NCI-H187 treated with DMSO at 0.1 percent for 48 hours (cell line): ENCODE results near the gene FOCAD.
A peak's percentile ranks its signal among the peaks of the same experiment; 100 is the strongest.
"Not testable (repeated sequence)": the region's sequence is repeated elsewhere in the genome, so short reads cannot be mapped to it uniquely, and the experiment has no call there.

Experiments
- DNase-seq: peaks from one replicate; lab custom pipeline; 2025; lab: John Stamatoyannopoulos, UW

FOCAD gene

DNA sequence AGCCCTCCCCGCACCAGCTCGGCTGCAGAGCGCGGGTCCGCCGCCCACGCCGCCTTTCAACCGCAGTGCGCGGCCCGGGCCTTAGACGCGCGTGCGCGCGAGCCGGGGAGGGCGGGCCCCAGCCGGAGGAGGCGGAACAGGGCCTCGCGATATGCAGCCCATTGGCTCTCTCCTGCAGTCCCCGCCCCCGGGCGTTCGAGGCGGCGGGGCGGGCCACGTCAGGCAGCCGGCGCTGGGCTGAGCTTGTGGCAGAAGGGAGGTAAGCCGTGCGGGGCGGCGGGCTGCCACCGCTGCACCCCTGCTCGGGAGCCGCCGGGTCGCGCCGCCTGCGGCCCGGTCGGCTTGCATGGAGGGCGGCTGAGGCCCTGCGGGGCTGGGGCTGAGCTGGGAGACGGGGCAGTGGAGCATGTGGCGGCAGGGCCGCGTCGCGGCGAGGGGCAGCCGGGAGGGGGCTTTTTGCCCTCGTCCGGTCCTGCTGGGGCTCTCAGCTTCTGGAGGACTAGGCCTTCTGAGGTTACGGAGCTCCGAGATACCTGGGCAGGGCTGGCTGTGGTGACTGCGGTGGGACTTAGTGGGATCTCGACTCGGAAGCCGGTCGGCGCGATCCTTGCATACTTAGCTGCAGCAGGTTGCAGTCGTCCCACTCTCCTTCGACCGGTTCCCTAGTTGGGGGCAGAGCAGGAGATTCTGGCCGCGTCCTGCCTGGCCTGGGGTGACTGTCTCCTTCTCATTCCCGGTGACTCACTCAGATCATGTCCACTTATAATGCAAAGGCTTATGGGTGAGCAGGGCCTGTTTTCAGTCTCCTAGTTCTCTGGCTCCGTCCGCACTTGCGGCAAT, at the start of gene FOCAD:
Gene FOCAD, plus strand, starts transcription at position 225 of the 840 bp plus-strand sequence. CDS start 31,095 bp downstream, outside the sequence.
- DNase-seq, result peak; percentile 67

DNA sequence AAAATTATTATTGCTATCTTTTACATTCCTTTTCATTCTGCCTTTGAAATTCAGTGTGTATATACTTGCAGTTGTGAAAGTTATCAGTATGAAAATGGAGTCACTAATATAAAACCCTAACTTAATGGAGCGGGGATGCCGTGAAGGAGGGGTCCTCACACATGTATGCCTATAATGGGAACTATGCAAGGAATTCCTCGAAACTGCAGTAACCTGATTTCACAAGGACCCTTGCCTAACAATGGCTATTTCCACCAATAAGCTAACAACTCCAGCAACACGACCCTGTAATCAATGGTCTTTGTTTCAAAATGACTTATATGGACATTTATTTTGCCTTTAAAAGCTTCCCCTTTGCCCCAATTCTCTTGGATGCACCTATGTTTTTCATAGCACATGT, 49.2 kb upstream of the FOCAD start:
- DNase-seq, result no peak

DNA sequence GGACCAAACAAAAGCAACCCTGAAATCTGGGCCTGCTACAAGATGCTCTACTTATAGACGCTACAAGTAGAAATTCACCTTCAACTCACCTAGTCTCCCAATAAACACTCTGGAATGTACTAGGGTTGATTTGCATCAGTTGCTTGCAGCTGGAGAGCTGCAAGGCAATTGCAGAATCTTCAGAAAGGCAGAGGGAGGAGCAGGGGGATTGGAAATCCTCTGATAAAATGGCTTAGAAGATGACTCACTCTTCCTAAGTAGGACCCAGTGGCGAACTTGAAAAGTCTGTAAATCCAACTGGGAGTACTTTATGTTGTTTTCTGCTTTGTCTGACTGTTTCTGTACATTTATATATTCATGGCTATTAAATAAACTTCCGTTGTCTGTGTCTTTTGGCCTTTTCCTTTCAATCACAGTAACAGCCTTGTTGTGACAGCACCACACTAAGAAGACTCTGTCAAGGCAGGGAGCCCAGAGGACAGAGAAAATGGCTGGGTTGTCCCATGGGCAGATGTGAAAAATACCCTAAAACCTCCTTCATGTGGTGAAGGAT, 47.1 kb upstream of the FOCAD start:
- DNase-seq, result no peak

- no peak for DNase-seq
Measured at GRCh38 chr9:20640331-20641187, 43.5 kb upstream of the FOCAD start.

DNA sequence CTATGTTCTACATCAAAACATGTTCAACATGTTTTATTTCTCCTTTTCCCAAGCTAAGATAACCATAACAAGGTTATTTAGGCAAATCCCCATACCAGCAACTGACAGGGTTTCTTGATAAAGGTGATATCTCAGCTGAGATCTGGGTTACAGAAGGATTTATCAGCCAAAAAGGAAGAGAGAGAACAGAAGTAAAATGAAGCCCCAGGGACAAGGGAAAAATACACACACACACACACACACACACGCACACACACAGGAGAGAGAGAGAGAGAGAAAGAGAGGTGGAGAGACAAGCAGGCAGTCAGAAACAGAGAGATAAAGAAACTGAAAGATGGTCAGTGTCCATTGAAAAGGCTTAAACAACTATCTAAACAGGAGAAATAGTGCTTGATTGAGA, 42.0 kb upstream of the FOCAD start:
- DNase-seq, result no peak

- DNase-seq, result no peak
Measured at GRCh38 chr9:20643660-20644059, 40.4 kb upstream of the FOCAD start.

DNA sequence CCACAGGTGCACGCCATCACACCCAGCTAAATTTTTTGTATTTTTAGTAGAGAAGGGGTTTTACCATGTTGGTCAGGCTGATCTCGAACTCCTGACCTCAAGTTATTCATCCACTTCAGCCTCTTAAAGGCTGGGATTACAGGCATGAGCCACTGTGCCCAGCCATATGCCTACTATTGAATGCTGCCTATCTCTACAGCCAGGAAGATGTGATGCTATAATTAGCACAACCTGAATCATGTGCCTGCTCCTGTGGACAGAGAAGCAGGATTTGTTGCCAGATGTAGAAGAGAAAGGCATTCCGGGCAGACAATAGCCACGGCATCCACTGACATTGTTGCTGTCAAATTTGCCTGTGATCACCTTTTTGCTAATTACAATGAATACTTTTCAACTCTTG, 37.4 kb upstream of the FOCAD start:
- no peak for DNase-seq

DNA sequence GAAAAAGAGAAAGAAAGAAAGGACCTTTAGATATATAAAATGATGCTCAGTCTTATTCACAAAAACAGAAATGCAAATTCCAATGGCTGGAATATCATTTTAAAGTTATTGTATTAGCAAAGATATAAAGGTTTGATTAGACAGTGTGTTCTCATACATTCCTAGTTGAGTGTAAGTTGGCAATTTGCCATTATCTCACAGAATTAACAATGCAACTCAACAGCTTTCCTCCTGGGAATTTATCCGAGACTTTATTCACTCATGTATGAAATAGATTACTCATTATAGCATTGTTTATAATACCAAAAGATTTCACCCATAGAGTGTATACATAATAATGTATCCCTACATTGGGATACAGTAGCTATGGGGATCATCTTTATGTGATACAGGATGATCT, 34.7 kb upstream of the FOCAD start:
- DNase-seq, result no peak

DNA sequence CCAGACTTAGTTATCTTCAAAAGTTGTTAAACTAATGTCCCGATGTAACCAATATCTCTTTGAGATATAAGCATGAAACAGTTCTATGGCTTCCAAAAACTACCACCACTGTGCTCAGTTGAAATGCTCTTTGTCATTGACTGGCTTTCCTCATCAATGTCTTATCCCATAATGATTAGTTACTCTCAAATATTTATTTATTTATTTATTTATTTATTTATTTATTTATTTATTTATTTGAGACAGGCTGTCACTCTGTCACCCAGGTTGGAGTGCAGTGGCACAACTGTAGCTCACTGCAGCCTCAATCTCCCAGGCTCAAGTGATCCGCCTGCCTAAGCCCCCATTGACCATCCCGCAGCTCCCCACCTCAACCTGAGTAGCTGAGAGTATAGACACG, 33.7 kb upstream of the FOCAD start:
- no peak for DNase-seq

GRCh38 chr9:20650750-20651299, 33.2 kb upstream of the FOCAD start:
- no peak for DNase-seq

DNA sequence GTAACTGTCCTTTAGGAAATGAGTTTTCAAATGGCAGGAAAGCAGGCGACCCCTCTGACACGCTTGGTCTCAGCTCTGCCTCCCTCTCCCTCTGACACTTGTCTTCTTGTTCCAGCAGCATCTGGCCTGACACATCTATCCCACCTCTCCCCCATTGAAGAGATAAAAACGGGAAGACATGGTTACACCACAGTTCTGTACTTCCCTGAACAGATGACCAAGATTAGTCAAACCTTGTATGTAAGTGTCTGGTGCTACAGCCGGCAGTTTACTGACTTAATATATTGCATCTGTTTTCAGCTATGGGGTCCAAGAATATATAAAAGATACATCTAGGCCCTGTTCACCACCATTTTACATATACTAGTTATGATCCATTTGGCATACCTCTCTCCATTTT, 32.1 kb upstream of the FOCAD start:
- DNase-seq, result no peak

DNA sequence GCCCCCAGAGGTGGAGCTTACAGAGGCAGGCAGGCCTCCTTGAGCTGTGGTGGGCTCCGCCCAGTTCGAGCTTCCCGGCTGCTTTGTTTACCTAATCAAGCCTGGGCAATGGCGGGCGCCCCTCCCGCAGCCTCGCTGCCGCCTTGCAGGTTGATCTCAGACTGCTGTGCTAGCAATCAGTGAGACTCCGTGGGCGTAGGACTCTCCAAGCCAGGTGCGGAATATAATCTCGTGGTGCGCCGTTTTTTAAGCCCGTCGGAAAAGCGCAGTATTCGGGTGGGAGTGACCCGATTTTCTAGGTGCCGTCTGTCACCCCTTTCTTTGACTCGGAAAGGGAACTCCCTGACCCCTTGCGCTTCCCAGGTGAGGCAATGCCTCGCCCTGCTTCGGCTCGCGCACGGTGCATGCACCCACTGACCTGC, 25.8 kb upstream of the FOCAD start:
- DNase-seq, result not testable (repeated sequence)

GRCh38 chr9:20658677-20659473, 25.2 kb upstream of the FOCAD start:
- no peak for DNase-seq

GRCh38 chr9:20659474-20659967, 24.5 kb upstream of the FOCAD start:
- DNase-seq, result no peak

GRCh38 chr9:20662156-20662555, 21.9 kb upstream of the FOCAD start:
- DNase-seq, result no peak

- DNase-seq, result no peak
Measured at GRCh38 chr9:20663133-20663532, 20.9 kb upstream of the FOCAD start.

DNA sequence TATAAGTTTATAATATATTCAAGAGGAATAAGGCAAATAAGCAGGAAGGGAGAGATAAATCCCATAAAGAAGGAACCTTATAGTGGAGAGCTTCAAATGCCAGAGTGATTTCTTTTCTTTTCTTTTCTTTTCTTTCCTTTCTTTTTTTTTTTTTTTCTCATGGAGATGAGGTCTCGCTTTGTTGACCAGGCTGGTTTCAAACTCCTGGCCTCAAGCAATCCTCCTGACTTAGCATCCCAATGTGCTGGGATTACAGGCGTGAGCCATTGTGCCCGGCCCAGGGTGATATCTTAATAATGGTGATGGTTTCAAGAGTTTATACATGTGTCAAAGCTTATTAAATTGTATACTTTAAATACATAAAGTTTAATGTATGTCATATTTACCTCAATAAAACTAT, 19.6 kb upstream of the FOCAD start:
- no peak for DNase-seq

DNA sequence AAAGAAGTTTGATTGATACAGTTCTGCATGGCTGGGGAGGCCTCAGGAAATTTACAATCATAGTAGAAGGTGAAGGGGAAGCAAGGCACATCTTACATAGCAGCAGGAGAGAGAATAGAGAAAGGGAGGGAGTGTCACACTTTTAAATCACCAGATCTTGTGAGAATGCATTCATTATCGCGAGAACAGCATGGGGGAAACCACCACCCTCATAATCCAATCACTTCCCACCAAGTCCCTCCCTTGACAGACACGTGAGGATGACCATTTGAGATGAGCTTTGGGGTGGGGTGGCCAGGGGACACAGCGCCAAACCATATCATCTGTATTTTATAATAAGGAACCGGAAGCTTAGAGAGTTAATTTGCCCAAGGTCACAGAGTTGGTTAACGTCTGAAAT, 13.7 kb upstream of the FOCAD start:
- no peak for DNase-seq

DNA sequence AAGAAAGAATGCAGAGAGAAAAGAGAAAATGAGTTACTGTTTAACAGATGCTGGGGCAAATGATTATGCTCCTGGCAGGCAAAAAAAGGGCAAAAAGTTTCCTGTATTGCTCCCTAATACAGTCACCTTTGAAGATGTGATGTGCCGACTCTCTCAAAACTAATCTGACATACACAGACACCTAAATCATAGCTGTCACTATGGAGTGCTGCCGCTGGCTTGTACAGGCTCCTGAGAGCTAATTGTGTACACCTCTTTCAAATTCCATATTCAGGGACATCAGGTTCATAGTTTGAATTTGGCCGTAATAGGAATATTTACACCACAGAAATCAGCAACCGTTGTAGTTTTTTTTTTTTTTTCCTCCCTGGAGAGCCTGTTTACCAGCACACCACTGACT, 12.4 kb upstream of the FOCAD start:
- DNase-seq, result no peak

- not testable (repeated sequence) for DNase-seq
Measured at GRCh38 chr9:20673537-20673936, 10.5 kb upstream of the FOCAD start.

DNA sequence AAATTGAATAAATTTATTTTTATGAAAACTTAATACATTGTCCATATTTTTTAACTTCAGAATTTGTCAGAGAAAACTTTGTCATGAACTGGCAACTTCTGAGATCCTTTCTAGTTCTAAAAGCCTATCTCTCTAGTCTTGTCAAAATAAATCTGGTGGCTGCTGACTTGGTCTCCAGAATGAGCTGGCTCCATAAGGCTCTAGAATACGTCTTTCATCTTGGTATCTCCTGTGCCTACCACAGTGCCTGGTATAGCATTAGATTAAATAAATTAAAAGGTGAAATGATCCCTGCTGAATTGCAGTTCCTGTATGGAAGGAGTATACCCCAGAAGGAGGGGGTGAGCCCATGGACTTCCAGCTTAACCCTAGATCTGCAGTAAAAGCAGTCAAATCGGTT, 2.6 kb upstream of the FOCAD start:
- DNase-seq, result no peak
